Measurements from ENCODE around the gene TCF19. TPM values are rescaled to one million over a fixed set of nuclear protein-coding genes. Genes with fewer than 3 reads are reported as not detected.

TCF19 gene
- total and polyA plus RNA-seq, 8 donors: 5.0 to 16.1 (median 7.4) TPM

- no peak for TF ChIP-seq POLR2A (IDR thresholded peaks at IDR 0.05)
- TF ChIP-seq POLR2AphosphoS5 (IDR thresholded peaks at IDR 0.05): no peak
- TF ChIP-seq EP300 (IDR thresholded peaks at IDR 0.05): no peak
- TF ChIP-seq, protein P1, sequence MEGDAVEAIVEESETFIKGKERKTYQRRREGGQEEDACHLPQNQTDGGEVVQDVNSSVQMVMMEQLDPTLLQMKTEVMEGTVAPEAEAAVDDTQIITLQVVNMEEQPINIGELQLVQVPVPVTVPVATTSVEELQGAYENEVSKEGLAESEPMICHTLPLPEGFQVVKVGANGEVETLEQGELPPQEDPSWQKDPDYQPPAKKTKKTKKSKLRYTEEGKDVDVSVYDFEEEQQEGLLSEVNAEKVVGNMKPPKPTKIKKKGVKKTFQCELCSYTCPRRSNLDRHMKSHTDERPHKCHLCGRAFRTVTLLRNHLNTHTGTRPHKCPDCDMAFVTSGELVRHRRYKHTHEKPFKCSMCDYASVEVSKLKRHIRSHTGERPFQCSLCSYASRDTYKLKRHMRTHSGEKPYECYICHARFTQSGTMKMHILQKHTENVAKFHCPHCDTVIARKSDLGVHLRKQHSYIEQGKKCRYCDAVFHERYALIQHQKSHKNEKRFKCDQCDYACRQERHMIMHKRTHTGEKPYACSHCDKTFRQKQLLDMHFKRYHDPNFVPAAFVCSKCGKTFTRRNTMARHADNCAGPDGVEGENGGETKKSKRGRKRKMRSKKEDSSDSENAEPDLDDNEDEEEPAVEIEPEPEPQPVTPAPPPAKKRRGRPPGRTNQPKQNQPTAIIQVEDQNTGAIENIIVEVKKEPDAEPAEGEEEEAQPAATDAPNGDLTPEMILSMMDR (IDR thresholded peaks at IDR 0.05): no peak
- no peak for DNase-seq
- intact Hi-C loops (cut with DNase I; ENCODE audit: low total_unique reads): no loop called here
- no peaks in the 10 kb centered on the region for H3K27me3 ChIP-seq
- no peak overlapping the region for H3K27ac ChIP-seq
- no peaks in the 10 kb centered on the region for H3K36me3 ChIP-seq
- H3K9me3 ChIP-seq: no peaks in the 10 kb centered on the region
- WGBS, 5 donors: 67 to 84% (median 75%) methylated on average over 3 of the region's 3 CpGs
- H3K4me3 ChIP-seq: no peak overlapping the region
- peaks cover 0 to 12% (median 7%) of the 10 kb centered on the region in 4 donors for H3K4me1 ChIP-seq
Observed at GRCh38 chr6:31131595-31131994, 26.8 kb upstream of the TCF19 start.

DNA sequence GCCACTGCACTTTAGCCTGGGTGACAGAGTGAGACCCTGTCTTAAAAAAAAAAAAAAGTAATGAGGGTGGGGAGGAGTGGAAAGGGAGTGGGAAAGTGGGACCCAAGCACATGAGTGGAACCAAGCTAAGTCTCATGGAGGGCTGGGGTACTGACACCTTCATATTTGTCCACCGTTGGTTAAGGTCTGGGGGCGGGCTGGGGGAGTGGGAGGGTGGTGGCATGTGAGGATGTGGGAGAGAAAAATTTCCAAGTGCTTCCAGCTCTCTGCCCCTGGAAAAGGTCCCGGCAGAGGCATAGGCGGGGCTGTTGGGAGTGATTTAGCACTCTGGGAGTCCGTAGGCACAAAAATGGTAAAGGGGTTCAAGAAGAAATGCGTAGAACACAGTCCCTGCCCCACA is 25.6 kb upstream of the TCF19 start:
- Histone ChIP-seq H3K36me3 (no peaks in the 10 kb centered on the region), H3K4me3 (no peak overlapping the region), H3K9me3 (no peaks in the 10 kb centered on the region), H3K27me3 (no peaks in the 10 kb centered on the region), H3K4me1 (peaks cover 2 to 10% (median 6%) of the 10 kb centered on the region in 4 donors), H3K27ac (no peak overlapping the region)
- no peak for DNase-seq
- TF ChIP-seq POLR2AphosphoS5 (IDR thresholded peaks at IDR 0.05): no peak
- TF ChIP-seq EP300 (IDR thresholded peaks at IDR 0.05): no peak
- TF ChIP-seq POLR2A (IDR thresholded peaks at IDR 0.05): no peak
- TF ChIP-seq, protein P1 (IDR thresholded peaks at IDR 0.05): no peak
- WGBS, 5 donors: 56 to 89% (median 76%) methylated on average over 6 of the region's 6 CpGs
- intact Hi-C loops (cut with DNase I; ENCODE audit: low total_unique reads): no loop called here

DNA sequence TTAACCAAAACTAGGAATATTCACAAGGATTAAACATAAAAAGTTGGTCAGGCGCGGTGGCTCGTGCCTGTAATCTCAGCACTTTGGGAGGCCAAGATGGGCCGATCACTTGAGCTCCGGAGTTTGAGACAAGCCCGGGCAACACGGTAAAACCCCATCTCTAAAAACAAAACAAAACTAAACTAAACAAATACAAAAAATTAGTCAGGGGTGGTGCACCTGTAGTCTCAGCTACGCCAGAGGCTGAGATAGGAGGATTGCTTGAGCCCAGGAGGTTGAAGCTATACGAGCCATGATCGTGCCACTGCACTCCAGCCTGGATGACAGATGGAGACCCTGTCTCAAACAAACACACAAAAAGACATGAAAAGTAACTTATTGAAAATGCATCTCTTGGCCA is 22.7 kb upstream of the TCF19 start:
- H3K27ac ChIP-seq: no peak overlapping the region
- no peaks in the 10 kb centered on the region for H3K36me3 ChIP-seq
- TF ChIP-seq EP300 (IDR thresholded peaks at IDR 0.05): no peak
- TF ChIP-seq POLR2AphosphoS5 (IDR thresholded peaks at IDR 0.05): no peak
- TF ChIP-seq, protein P1 (IDR thresholded peaks at IDR 0.05): no peak
- TF ChIP-seq POLR2A (IDR thresholded peaks at IDR 0.05): no peak
- H3K9me3 ChIP-seq: no peaks in the 10 kb centered on the region
- intact Hi-C loops (cut with DNase I; ENCODE audit: low total_unique reads): loop anchor here (5.0 kb wide), 2 partner anchors 57 to 232 kb away; no protein-coding TSS in a partner anchor
- H3K27me3 ChIP-seq: no peaks in the 10 kb centered on the region
- H3K4me3 ChIP-seq: no peak overlapping the region
- WGBS, 5 donors: 79 to 92% (median 85%) methylated on average over 10 of the region's 10 CpGs
- H3K4me1 ChIP-seq: peaks cover 3 to 15% (median 8%) of the 10 kb centered on the region in 4 donors
- no peak for DNase-seq

GRCh38 chr6:31138982-31139381 is 19.4 kb upstream of the TCF19 start, which contains the start of gene PSORS1C2:
PSORS1C2 (minus strand) TSS chr6:31139066; CDS start chr6:31139026, 40 bp downstream.
- 76 to 84% (median 79%) methylated on average over 4 of the region's 4 CpGs for WGBS, 5 donors
- Histone ChIP-seq H3K27me3 (no peaks in the 10 kb centered on the region), H3K4me1 (peaks cover 4 to 30% (median 19%) of the 10 kb centered on the region in 4 donors), H3K36me3 (peaks cover 0 to 18% (median 6%) of the 10 kb centered on the region in 4 donors), H3K27ac (peak within 1 kb of the TSS in 1 of 5 donors; percentile 41), H3K9me3 (no peaks in the 10 kb centered on the region), H3K4me3 (peak within 1 kb of the TSS in 2 of 4 donors; percentile 11 to 24)
- TF ChIP-seq EP300 (IDR thresholded peaks at IDR 0.05): no peak
- no peak for TF ChIP-seq POLR2A (IDR thresholded peaks at IDR 0.05)
- TF ChIP-seq, protein P1 (IDR thresholded peaks at IDR 0.05): no peak
- TF ChIP-seq POLR2AphosphoS5 (IDR thresholded peaks at IDR 0.05): no peak
- no peak for DNase-seq
- intact Hi-C loops (cut with DNase I; ENCODE audit: low total_unique reads): loop anchor here (5.0 kb wide), 2 partner anchors 53 to 228 kb away; no protein-coding TSS in a partner anchor

All from stomach (tissue), 9 donors.